Smooth muscle cell (in vitro differentiated cells): ENCODE data around the gene ROPN1B. TPM values are rescaled to one million over a fixed set of nuclear protein-coding genes. Genes with fewer than 3 reads are reported as not detected.

Experiments
- DNase-seq: peaks from one replicate; lab custom pipeline; 2025; ENCODE audit not compliant: unreplicated experiment; lab: John Stamatoyannopoulos, UW
- H2AFZ ChIP-seq: fragments of 200-600 bp; sonication (generic); 2 replicates; pipeline ENCODE4 v1.6.0; 2016; ENCODE audit warnings: antibody characterized with exemption, low read depth, mild to moderate bottlenecking
- H3F3A ChIP-seq: fragments of 200-600 bp; sonication (generic); 2 replicates; pipeline ENCODE4 v1.6.0; 2017; ENCODE audit warnings: antibody characterized with exemption, low read depth
- H3K27ac ChIP-seq: fragments of 200-600 bp; sonication (generic); 2 replicates; pipeline ENCODE4 v1.5.1; 2016; ENCODE audit warnings: low read depth, mild to moderate bottlenecking
- H3K27me3 ChIP-seq: fragments of 200-600 bp; sonication (generic); 2 replicates; pipeline ENCODE4 v1.6.1; 2016; ENCODE audit warnings: low read depth, mild to moderate bottlenecking
- H3K36me3 ChIP-seq: fragments of 200-600 bp; sonication (generic); 2 replicates; pipeline ENCODE4 v1.5.1; 2016; ENCODE audit warnings: low read depth
- H3K4me1 ChIP-seq: fragments of 200-600 bp; sonication (generic); 2 replicates; pipeline ENCODE4 v1.5.1; 2016; ENCODE audit warnings: low read depth
- H3K4me2 ChIP-seq: fragments of 200-600 bp; sonication (generic); 2 replicates; pipeline ENCODE4 v1.6.0; 2016; ENCODE audit warnings: mild to moderate bottlenecking
- H3K4me3 ChIP-seq: fragments of 200-600 bp; sonication (generic); 2 replicates; pipeline ENCODE4 v1.5.1; 2016; ENCODE audit warnings: mild to moderate bottlenecking
- H3K79me2 ChIP-seq: fragments of 200-600 bp; sonication (generic); 2 replicates; pipeline ENCODE4 v1.6.0; 2016; ENCODE audit warnings: low read depth, mild to moderate bottlenecking
- H3K9ac ChIP-seq: fragments of 200-600 bp; sonication (generic); 2 replicates; pipeline ENCODE4 v1.6.0; 2016; ENCODE audit warnings: low read depth
- H3K9me3 ChIP-seq: fragments of 200-600 bp; sonication (generic); replicated peaks from 2 replicates; pipeline ENCODE4 v1.5.1; 2016; ENCODE audit warnings: low read depth
- H4K20me1 ChIP-seq: fragments of 200-600 bp; sonication (generic); 2 replicates; pipeline ENCODE4 v1.6.0; 2016; ENCODE audit warnings: low read depth
- CTCF ChIP-seq: fragments of 200-600 bp; sonication (generic); IDR thresholded peaks from 2 replicates; pipeline ENCODE4 v1.5.1; 2017; ENCODE audit warnings: borderline replicate concordance, mild to moderate bottlenecking, antibody characterized with exemption; ENCODE audit not compliant: insufficient read depth, poor library complexity, severe bottlenecking
- WGBS: methylation state at CpG from one replicate; pipeline ENCODE4 v1.1.7; 2016; ENCODE audit warnings: low lambda C conversion rate; 5-methylcytosine and 5-hydroxymethylcytosine counted together
- polyA plus RNA-seq: library from polyadenylated mRNA; unstranded; fragments of >200 nt; fragmentation: Nextera tagmentation; extraction: Ambion mirVana; gene quantifications from 2 replicates; pipeline ENCODE4 v1.2.1, GENCODE V29; 2016
- total RNA-seq: library from RNA; depleted of rRNA; stranded (reverse); fragments of >200 nt; gene quantifications from 2 replicates; pipeline ENCODE4 v1.2.3, GENCODE V29; 2014

Gene ROPN1B
- total and polyA plus RNA-seq, 2 experiments from 2014 or later = not detected

GRCh38 chr3:126025116-126025729, 56.2 kb downstream of the ROPN1B start:
- DNase-seq = no peak
- H3K27me3 ChIP-seq = no peaks in the 10 kb centered on the region
- H3F3A ChIP-seq = no peaks in the 10 kb centered on the region
- no peak overlapping the region for H3K4me2 ChIP-seq
- H3K9ac ChIP-seq = no peak overlapping the region
- no peak overlapping the region for H2AFZ ChIP-seq
- TF ChIP-seq CTCF = no peak
- no peaks in the 10 kb centered on the region for H4K20me1 ChIP-seq
- 98% methylated on average over 14 of the region's 14 CpGs for WGBS
- no peaks in the 10 kb centered on the region for H3K4me1 ChIP-seq
- no peaks in the 10 kb centered on the region for H3K79me2 ChIP-seq
- no peak overlapping the region for H3K4me3 ChIP-seq
- H3K36me3 ChIP-seq = no peaks in the 10 kb centered on the region
- H3K9me3 ChIP-seq = peaks cover 6% of the 10 kb centered on the region
- H3K27ac ChIP-seq = no peak overlapping the region

GRCh38 chr3:126025862-126026261, 56.9 kb downstream of the ROPN1B start:
- H4K20me1 ChIP-seq = no peaks in the 10 kb centered on the region
- peaks cover 6% of the 10 kb centered on the region for H3K9me3 ChIP-seq
- H3K27me3 ChIP-seq = no peaks in the 10 kb centered on the region
- no peaks in the 10 kb centered on the region for H3K4me1 ChIP-seq
- no peak overlapping the region for H3K9ac ChIP-seq
- no peak overlapping the region for H3K4me3 ChIP-seq
- DNase-seq = no peak
- H3K79me2 ChIP-seq = no peaks in the 10 kb centered on the region
- H3K4me2 ChIP-seq = no peak overlapping the region
- no peaks in the 10 kb centered on the region for H3F3A ChIP-seq
- H3K27ac ChIP-seq = no peak overlapping the region
- H2AFZ ChIP-seq = no peak overlapping the region
- no peaks in the 10 kb centered on the region for H3K36me3 ChIP-seq
- WGBS = 97% methylated on average over 4 of the region's 4 CpGs
- no peak for TF ChIP-seq CTCF

- Histone ChIP-seq H4K20me1 (no peaks in the 10 kb centered on the region), H3K79me2 (no peaks in the 10 kb centered on the region), H3K9ac (no peak overlapping the region), H3F3A (no peaks in the 10 kb centered on the region), H3K36me3 (no peaks in the 10 kb centered on the region), H3K4me2 (no peak overlapping the region), H3K27ac (no peak overlapping the region), H3K4me3 (no peak overlapping the region), H2AFZ (no peak overlapping the region), H3K4me1 (no peaks in the 10 kb centered on the region), H3K27me3 (no peaks in the 10 kb centered on the region), H3K9me3 (peaks cover 6% of the 10 kb centered on the region)
- WGBS = over 99% methylated on average over 11 of the region's 11 CpGs
- no peak for TF ChIP-seq CTCF
- no peak for DNase-seq
Observed at GRCh38 chr3:126026277-126026751, 57.3 kb downstream of the ROPN1B start.

GRCh38 chr3:126026761-126027160, 57.8 kb downstream of the ROPN1B start:
- H3K4me1 ChIP-seq = no peaks in the 10 kb centered on the region
- H3F3A ChIP-seq = no peaks in the 10 kb centered on the region
- no peaks in the 10 kb centered on the region for H3K36me3 ChIP-seq
- H3K27me3 ChIP-seq = no peaks in the 10 kb centered on the region
- no peak for TF ChIP-seq CTCF
- WGBS = 99% methylated on average over 6 of the region's 6 CpGs
- H3K9ac ChIP-seq = no peak overlapping the region
- H2AFZ ChIP-seq = no peak overlapping the region
- no peak overlapping the region for H3K27ac ChIP-seq
- no peak overlapping the region for H3K4me2 ChIP-seq
- no peak overlapping the region for H3K4me3 ChIP-seq
- no peaks in the 10 kb centered on the region for H4K20me1 ChIP-seq
- no peaks in the 10 kb centered on the region for H3K79me2 ChIP-seq
- no peak for DNase-seq
- peaks cover 6% of the 10 kb centered on the region for H3K9me3 ChIP-seq
